K562 (cell line): Measurements from ENCODE around the gene DAGLB. TPM values are rescaled to one million over a fixed set of nuclear protein-coding genes. Genes with fewer than 3 reads are reported as not detected.

Experiments used
- CHD1 ChIP-seq: fragments of 200-600 bp; sonication (generic); IDR thresholded peaks from one replicate; pipeline ENCODE4 v1.6.1; 2012; ENCODE audit warnings: mild to moderate bottlenecking, moderate library complexity, low read length, inconsistent platforms
- DNMT1 ChIP-seq: fragments of 450-650 bp; IDR thresholded peaks from 2 replicates; pipeline ENCODE4 v1.6.1; 2016; ENCODE audit warnings: antibody characterized with exemption, mild to moderate bottlenecking
- GTF2F1 ChIP-seq: IDR thresholded peaks from 2 replicates; pipeline ENCODE4 v1.6.1; 2011; ENCODE audit warnings: low read depth, low read length, improper control_type of control experiment
- ILK ChIP-seq: fragments of 450-650 bp; IDR thresholded peaks from 2 replicates; pipeline ENCODE4 v1.6.1; 2016; ENCODE audit warnings: missing genetic modification characterization, low read depth, mild to moderate bottlenecking, missing compliant biosample characterization, moderate library complexity, borderline replicate concordance
- MED1 ChIP-seq: sonication (generic); formaldehyde crosslinking; IDR thresholded peaks from 2 replicates; pipeline ENCODE4 v1.8.1; 2023; ENCODE audit warnings: missing genetic modification reagents, borderline replicate concordance
- NFIX ChIP-seq: fragments of 250-450 bp; sonication (Bioruptor Pico); IDR thresholded peaks from 2 replicates; pipeline ENCODE4 v1.4.0; 2020; ENCODE audit warnings: low read depth, mild to moderate bottlenecking, moderate library complexity
- RB1 ChIP-seq: fragments of 450-650 bp; IDR thresholded peaks from 2 replicates; pipeline ENCODE4 v1.6.1; 2017; ENCODE audit warnings: low read depth, mild to moderate bottlenecking
- SAFB ChIP-seq: fragments of 200-400 bp; formaldehyde crosslinking; IDR thresholded peaks from 2 replicates; pipeline ENCODE4 v1.6.1; 2017; ENCODE audit warnings: low read depth, low read length, borderline replicate concordance
- TAF7 ChIP-seq: fragments of 450-650 bp; IDR thresholded peaks from 2 replicates; pipeline ENCODE4 v1.6.1; 2016; ENCODE audit warnings: missing genetic modification characterization, missing compliant biosample characterization
- ZNF444 ChIP-seq: fragments of 250-450 bp; sonication (Bioruptor Pico); IDR thresholded peaks from 2 replicates; pipeline ENCODE4 v1.4.0; 2020; ENCODE audit warnings: mild to moderate bottlenecking, moderate library complexity
- polyA plus RNA-seq, 8 experiments: library from polyadenylated mRNA; depleted of rRNA in 4 of 8; stranded (reverse) in 5 of 8; unstranded in 3 of 8; fragments of >200 nt; fragmentation: Nextera tagmentation in 2 of 8; fragmentation: Illumina TruSeq in 1 of 8; extraction: Ambion mirVana in 2 of 8; extraction: Trizol in 1 of 8; gene quantifications; 2 replicates each; pipeline versions ENCODE4 v1.2.1 to v1.2.3, GENCODE V29; 2011 to 2014; ENCODE audit warnings: inconsistent platforms in 1 of 8, missing spikeins in 1 of 8
- total RNA-seq, 7 experiments: library from RNA; depleted of rRNA in 6 of 7; stranded (reverse); fragments of >200 nt in 6 of 7; fragmentation: Illumina TruSeq in 2 of 7; extraction: Trizol in 2 of 7; gene quantifications; 2 replicates each; pipeline versions ENCODE4 v1.2.1 to v1.2.3, GENCODE V29; 2011 to 2021; ENCODE audit warnings: low replicate concordance in 1 of 7
- TF ChIP-seq, protein P1 (sequence below): fragments of 250-450 bp; sonication (Bioruptor Pico); IDR thresholded peaks from 2 replicates; pipeline ENCODE4 v1.5.0; 2021; ENCODE audit warnings: mild to moderate bottlenecking, borderline replicate concordance
- TF ChIP-seq, protein P2 (sequence below): fragments of 200-400 bp; formaldehyde crosslinking; IDR thresholded peaks from 2 replicates; pipeline ENCODE4 v1.6.1; 2017; ENCODE audit warnings: mild to moderate bottlenecking, low read depth, low read length, moderate library complexity
- TF ChIP-seq, protein P3 (sequence below): sonication (generic); formaldehyde crosslinking; IDR thresholded peaks from 2 replicates; pipeline ENCODE4 v1.8.0; 2022; ENCODE audit warnings: mild to moderate bottlenecking, missing genetic modification reagents
- TF ChIP-seq, protein P4 (sequence below), 2 experiments: IDR thresholded peaks; 2 replicates each; pipeline ENCODE4 v1.6.1; 2011; ENCODE audit warnings: borderline replicate concordance in 1 of 2, control low read depth in 1 of 2, low read depth in 1 of 2, low read length in 1 of 2, mild to moderate bottlenecking in 1 of 2, mixed read lengths in 1 of 2, moderate library complexity in 1 of 2; ENCODE audit not compliant: insufficient read depth in 1 of 2, insufficient read length in 1 of 2, poor library complexity in 1 of 2, severe bottlenecking in 1 of 2; ENCODE audit errors: extremely low read depth in 1 of 2
- TF ChIP-seq, protein P5 (sequence below), 2 experiments: fragments of 450-650 bp in 1 of 2; IDR thresholded peaks; 2 replicates each; pipeline ENCODE4 v1.6.1; 2011 to 2017; ENCODE audit warnings: low read depth in 2 of 2, antibody characterized with exemption in 1 of 2, borderline replicate concordance in 1 of 2, low read length in 1 of 2, mild to moderate bottlenecking in 1 of 2, mixed read lengths in 1 of 2; ENCODE audit not compliant: control insufficient read depth in 1 of 2

DAGLB gene
- total and polyA plus RNA-seq, 9 of the 15 experiments (the other 6 are each of a cell fraction or from before 2014, with no cell fraction given) = 0.92 to 16.4 (median 9.3) TPM

DNA sequence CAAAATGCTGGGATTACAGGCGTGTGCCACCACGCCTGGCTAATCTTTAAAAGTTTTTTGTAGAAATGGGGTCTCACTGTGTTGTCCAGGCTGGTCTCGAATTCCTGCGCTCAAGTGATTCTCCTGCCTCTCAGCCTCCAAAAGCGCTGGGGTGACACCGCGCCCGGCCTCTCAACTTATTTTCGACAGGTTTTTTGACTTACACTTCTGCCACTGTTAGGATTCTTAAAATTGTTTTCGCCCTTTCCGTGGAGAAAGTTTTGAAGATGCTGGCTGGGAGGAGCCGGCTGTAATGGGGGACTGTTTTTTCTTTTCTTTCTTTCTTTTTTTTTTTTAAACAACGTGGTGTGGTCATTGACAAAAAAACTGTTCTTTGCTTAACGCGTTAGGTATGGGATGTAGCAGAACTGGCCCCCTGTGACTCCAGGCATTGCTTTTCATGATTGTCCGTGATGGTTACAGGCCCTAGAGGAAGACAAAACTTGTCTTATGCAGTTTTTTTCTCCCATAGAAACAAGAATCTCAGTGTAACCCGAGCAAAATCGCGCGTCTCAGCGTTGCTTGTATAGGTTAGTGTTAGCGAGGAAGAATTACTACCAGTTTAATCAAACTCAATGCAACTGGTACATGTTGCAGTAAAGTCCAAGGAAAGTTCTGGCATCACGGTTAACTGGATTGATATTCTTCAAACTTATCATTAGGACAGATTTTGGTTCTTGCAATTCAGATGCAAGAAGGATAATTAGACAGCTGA, 72.2 kb downstream of the DAGLB start (continued):
- TF ChIP-seq GTF2F1 = no peak
- TF ChIP-seq, protein P1, sequence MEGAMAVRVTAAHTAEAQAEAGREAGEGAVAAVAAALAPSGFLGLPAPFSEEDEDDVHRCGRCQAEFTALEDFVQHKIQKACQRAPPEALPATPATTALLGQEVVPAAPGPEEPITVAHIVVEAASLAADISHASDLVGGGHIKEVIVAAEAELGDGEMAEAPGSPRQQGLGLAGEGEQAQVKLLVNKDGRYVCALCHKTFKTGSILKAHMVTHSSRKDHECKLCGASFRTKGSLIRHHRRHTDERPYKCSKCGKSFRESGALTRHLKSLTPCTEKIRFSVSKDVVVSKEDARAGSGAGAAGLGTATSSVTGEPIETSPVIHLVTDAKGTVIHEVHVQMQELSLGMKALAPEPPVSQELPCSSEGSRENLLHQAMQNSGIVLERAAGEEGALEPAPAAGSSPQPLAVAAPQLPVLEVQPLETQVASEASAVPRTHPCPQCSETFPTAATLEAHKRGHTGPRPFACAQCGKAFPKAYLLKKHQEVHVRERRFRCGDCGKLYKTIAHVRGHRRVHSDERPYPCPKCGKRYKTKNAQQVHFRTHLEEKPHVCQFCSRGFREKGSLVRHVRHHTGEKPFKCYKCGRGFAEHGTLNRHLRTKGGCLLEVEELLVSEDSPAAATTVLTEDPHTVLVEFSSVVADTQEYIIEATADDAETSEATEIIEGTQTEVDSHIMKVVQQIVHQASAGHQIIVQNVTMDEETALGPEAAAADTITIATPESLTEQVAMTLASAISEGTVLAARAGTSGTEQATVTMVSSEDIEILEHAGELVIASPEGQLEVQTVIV (CRISPR knock-in tag) = no peak
- TF ChIP-seq CHD1 = peak; percentile 21
- no peak for TF ChIP-seq NFIX (CRISPR knock-in tag)
- no peak for TF ChIP-seq ZNF444
- TF ChIP-seq, protein P2, sequence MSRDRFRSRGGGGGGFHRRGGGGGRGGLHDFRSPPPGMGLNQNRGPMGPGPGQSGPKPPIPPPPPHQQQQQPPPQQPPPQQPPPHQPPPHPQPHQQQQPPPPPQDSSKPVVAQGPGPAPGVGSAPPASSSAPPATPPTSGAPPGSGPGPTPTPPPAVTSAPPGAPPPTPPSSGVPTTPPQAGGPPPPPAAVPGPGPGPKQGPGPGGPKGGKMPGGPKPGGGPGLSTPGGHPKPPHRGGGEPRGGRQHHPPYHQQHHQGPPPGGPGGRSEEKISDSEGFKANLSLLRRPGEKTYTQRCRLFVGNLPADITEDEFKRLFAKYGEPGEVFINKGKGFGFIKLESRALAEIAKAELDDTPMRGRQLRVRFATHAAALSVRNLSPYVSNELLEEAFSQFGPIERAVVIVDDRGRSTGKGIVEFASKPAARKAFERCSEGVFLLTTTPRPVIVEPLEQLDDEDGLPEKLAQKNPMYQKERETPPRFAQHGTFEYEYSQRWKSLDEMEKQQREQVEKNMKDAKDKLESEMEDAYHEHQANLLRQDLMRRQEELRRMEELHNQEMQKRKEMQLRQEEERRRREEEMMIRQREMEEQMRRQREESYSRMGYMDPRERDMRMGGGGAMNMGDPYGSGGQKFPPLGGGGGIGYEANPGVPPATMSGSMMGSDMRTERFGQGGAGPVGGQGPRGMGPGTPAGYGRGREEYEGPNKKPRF = no peak
- TF ChIP-seq, protein P3, sequence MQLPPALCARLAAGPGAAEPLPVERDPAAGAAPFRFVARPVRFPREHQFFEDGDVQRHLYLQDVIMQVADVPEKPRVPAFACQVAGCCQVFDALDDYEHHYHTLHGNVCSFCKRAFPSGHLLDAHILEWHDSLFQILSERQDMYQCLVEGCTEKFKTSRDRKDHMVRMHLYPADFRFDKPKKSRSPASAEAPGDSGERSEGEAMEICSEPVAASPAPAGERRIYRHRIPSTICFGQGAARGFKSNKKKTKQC (CRISPR knock-in tag) = no peak
- TF ChIP-seq DNMT1 = no peak
- TF ChIP-seq, protein P4, sequence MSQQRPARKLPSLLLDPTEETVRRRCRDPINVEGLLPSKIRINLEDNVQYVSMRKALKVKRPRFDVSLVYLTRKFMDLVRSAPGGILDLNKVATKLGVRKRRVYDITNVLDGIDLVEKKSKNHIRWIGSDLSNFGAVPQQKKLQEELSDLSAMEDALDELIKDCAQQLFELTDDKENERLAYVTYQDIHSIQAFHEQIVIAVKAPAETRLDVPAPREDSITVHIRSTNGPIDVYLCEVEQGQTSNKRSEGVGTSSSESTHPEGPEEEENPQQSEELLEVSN (IDR thresholded peaks at IDR 0.05; ENCODE audit: borderline replicate concordance in 1 of 2, extremely low read depth in 1 of 2, insufficient read depth in 1 of 2, insufficient read length in 1 of 2, low read depth in 1 of 2, low read length in 1 of 2, poor library complexity in 1 of 2, severe bottlenecking in 1 of 2) = no peak
- TF ChIP-seq, protein P5, sequence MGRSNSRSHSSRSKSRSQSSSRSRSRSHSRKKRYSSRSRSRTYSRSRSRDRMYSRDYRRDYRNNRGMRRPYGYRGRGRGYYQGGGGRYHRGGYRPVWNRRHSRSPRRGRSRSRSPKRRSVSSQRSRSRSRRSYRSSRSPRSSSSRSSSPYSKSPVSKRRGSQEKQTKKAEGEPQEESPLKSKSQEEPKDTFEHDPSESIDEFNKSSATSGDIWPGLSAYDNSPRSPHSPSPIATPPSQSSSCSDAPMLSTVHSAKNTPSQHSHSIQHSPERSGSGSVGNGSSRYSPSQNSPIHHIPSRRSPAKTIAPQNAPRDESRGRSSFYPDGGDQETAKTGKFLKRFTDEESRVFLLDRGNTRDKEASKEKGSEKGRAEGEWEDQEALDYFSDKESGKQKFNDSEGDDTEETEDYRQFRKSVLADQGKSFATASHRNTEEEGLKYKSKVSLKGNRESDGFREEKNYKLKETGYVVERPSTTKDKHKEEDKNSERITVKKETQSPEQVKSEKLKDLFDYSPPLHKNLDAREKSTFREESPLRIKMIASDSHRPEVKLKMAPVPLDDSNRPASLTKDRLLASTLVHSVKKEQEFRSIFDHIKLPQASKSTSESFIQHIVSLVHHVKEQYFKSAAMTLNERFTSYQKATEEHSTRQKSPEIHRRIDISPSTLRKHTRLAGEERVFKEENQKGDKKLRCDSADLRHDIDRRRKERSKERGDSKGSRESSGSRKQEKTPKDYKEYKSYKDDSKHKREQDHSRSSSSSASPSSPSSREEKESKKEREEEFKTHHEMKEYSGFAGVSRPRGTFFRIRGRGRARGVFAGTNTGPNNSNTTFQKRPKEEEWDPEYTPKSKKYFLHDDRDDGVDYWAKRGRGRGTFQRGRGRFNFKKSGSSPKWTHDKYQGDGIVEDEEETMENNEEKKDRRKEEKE (IDR thresholded peaks at IDR 0.05; ENCODE audit: borderline replicate concordance in 1 of 2, control insufficient read depth in 1 of 2, low read depth in 2 of 2, low read length in 1 of 2) = no peak
- TF ChIP-seq SAFB = no peak
- no peak for TF ChIP-seq RB1
- no peak for TF ChIP-seq ILK (tag)
- no peak for TF ChIP-seq TAF7 (tag)
- TF ChIP-seq MED1 = no peak
